MM.1S (cell line): ENCODE measurements around the gene ADD2.

Source experiments
- EZH2 ChIP-seq: fragments of 300-600 bp; sonication (generic); optimal IDR thresholded peaks from 2 replicates; pipeline ENCODE3; 2017; ENCODE audit warnings: low read depth, mild to moderate bottlenecking, antibody characterized with exemption, low read length, mixed read lengths
- EZH2phosphoT487 ChIP-seq: fragments of 300-600 bp; sonication (generic); IDR thresholded peaks from 2 replicates; pipeline ENCODE4 v1.6.1; 2018; ENCODE audit warnings: antibody characterized with exemption, low read length
- TF ChIP-seq, protein P1 (sequence below): fragments of 300-600 bp; sonication (generic); IDR thresholded peaks from 2 replicates; pipeline ENCODE4 v1.5.1; 2016; ENCODE audit warnings: antibody characterized with exemption, low read length, mixed read lengths

DNA sequence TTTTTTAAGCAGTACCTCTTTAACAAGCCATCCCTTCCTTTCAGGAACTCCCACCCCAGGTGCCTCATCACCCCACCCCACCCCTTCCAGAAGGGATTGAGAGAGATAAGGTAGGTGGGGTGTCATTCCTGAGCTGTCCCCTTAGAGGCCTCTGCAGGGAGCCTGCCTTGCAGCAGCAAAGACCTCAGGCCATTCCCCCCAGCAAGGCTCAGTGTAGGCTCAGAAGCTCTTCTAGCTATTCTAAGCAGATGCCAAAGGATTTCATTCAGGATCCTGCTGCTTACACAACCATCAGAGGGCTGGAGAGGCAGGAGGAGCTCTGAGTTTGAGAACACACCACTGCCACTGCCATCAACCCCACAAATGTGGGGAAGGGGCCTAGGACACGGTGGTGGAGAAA, 28.3 kb upstream of the ADD2 start:
- TF ChIP-seq, protein P1, sequence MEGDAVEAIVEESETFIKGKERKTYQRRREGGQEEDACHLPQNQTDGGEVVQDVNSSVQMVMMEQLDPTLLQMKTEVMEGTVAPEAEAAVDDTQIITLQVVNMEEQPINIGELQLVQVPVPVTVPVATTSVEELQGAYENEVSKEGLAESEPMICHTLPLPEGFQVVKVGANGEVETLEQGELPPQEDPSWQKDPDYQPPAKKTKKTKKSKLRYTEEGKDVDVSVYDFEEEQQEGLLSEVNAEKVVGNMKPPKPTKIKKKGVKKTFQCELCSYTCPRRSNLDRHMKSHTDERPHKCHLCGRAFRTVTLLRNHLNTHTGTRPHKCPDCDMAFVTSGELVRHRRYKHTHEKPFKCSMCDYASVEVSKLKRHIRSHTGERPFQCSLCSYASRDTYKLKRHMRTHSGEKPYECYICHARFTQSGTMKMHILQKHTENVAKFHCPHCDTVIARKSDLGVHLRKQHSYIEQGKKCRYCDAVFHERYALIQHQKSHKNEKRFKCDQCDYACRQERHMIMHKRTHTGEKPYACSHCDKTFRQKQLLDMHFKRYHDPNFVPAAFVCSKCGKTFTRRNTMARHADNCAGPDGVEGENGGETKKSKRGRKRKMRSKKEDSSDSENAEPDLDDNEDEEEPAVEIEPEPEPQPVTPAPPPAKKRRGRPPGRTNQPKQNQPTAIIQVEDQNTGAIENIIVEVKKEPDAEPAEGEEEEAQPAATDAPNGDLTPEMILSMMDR: no peak
- TF ChIP-seq EZH2: no peak
- TF ChIP-seq EZH2phosphoT487: no peak
